ENCODE measurements around the gene GPR89A. TPM values are rescaled to one million over a fixed set of nuclear protein-coding genes. Genes with fewer than 3 reads are reported as not detected.

Gene GPR89A
- total RNA-seq, 1 donor from 2014 or later, result 29.0 TPM

GRCh38 chr1:145692785-145693443 is 85.1 kb downstream of the GPR89A start:
- Histone ChIP-seq H3K9me3 (no peaks in the 10 kb centered on the region), H3K27me3 (no peaks in the 10 kb centered on the region), H3K27ac (no peak overlapping the region), H3K4me3 (no peak overlapping the region), H3K36me3 (no peaks in the 10 kb centered on the region), H3K4me1 (peaks cover 7% of the 10 kb centered on the region)
- DNase-seq (ENCODE audit: extremely low spot score in 2 of 2), result no peak
- TF ChIP-seq CTCF (IDR thresholded peaks at IDR 0.05) (no peak), POLR2AphosphoS5 (IDR thresholded peaks at IDR 0.05; ENCODE audit: insufficient read depth in 1 of 2, low read depth in 1 of 2) (no peak)
- intact Hi-C loops (cut with DNase I), result no loop called here

- intact Hi-C loops (cut with DNase I), result no loop called here
- Histone ChIP-seq H3K9me3 (no peaks in the 10 kb centered on the region), H3K27me3 (no peaks in the 10 kb centered on the region), H3K4me1 (peaks cover 2% of the 10 kb centered on the region), H3K27ac (no peak overlapping the region), H3K36me3 (no peaks in the 10 kb centered on the region), H3K4me3 (no peak overlapping the region)
- no peak for TF ChIP-seq POLR2AphosphoS5 (IDR thresholded peaks at IDR 0.05; ENCODE audit: insufficient read depth in 1 of 2, low read depth in 1 of 2)
- no peak for TF ChIP-seq CTCF (IDR thresholded peaks at IDR 0.05)
- no peak for TF ChIP-seq POLR2A (IDR thresholded peaks at IDR 0.05)
- DNase-seq (ENCODE audit: extremely low spot score in 2 of 2), result no peak
These were observed 88.2 kb downstream of the GPR89A start for GRCh38 chr1:145695821-145696629.

GRCh38 chr1:145696630-145696960 is 88.8 kb downstream of the GPR89A start:
- H3K36me3 ChIP-seq, result no peaks in the 10 kb centered on the region
- H3K9me3 ChIP-seq, result no peaks in the 10 kb centered on the region
- intact Hi-C loops (cut with DNase I), result no loop called here
- no peak for DNase-seq (ENCODE audit: extremely low spot score in 2 of 2)
- H3K27ac ChIP-seq, result no peak overlapping the region
- H3K4me3 ChIP-seq, result no peak overlapping the region
- H3K4me1 ChIP-seq, result no peaks in the 10 kb centered on the region
- no peaks in the 10 kb centered on the region for H3K27me3 ChIP-seq
- TF ChIP-seq CTCF (IDR thresholded peaks at IDR 0.05), result no peak
- no peak for TF ChIP-seq POLR2AphosphoS5 (IDR thresholded peaks at IDR 0.05; ENCODE audit: insufficient read depth in 1 of 2, low read depth in 1 of 2)
- no peak for TF ChIP-seq POLR2A (IDR thresholded peaks at IDR 0.05)

GRCh38 chr1:145701306-145701862 is 93.6 kb downstream of the GPR89A start:
- TF ChIP-seq POLR2A (IDR thresholded peaks at IDR 0.05), result no peak
- TF ChIP-seq POLR2AphosphoS5 (IDR thresholded peaks at IDR 0.05; ENCODE audit: insufficient read depth in 1 of 2, low read depth in 1 of 2), result no peak
- TF ChIP-seq CTCF (IDR thresholded peaks at IDR 0.05), result no peak
- DNase-seq (ENCODE audit: extremely low spot score in 2 of 2), result no peak
- Histone ChIP-seq H3K4me3 (no peak overlapping the region), H3K36me3 (no peaks in the 10 kb centered on the region), H3K9me3 (no peaks in the 10 kb centered on the region), H3K27me3 (no peaks in the 10 kb centered on the region), H3K27ac (no peak overlapping the region), H3K4me1 (no peaks in the 10 kb centered on the region)
- intact Hi-C loops (cut with DNase I), result no loop called here

- no peak overlapping the region for H3K27ac ChIP-seq
- intact Hi-C loops (cut with DNase I), result no loop called here
- no peak overlapping the region for H3K4me3 ChIP-seq
- TF ChIP-seq POLR2AphosphoS5 (IDR thresholded peaks at IDR 0.05; ENCODE audit: insufficient read depth in 1 of 2, low read depth in 1 of 2) (no peak), CTCF (IDR thresholded peaks at IDR 0.05) (no peak), POLR2A (IDR thresholded peaks at IDR 0.05) (no peak)
- DNase-seq (ENCODE audit: extremely low spot score in 2 of 2), result no peak
- H3K36me3 ChIP-seq, result no peaks in the 10 kb centered on the region
- H3K9me3 ChIP-seq, result no peaks in the 10 kb centered on the region
- no peaks in the 10 kb centered on the region for H3K4me1 ChIP-seq
- H3K27me3 ChIP-seq, result no peaks in the 10 kb centered on the region
These were observed 94.3 kb downstream of the GPR89A start for GRCh38 chr1:145702052-145702451.
